SU-DHL-6 (cell line): ENCODE measurements around the gene HAO2.

Experiments used
- H2AFZ ChIP-seq: fragments of 200-600 bp; sonication (generic); 2 replicates; pipeline ENCODE4 v1.6.1; 2014; ENCODE audit warnings: low read depth, mild to moderate bottlenecking, moderate library complexity, mixed read lengths, antibody characterized with exemption, low read length; ENCODE audit not compliant: severe bottlenecking
- H3F3A ChIP-seq: fragments of 200-600 bp; shearing (Covaris generic); 2 replicates; pipeline ENCODE4 v1.6.0; 2016; ENCODE audit warnings: antibody characterized with exemption, mild to moderate bottlenecking; ENCODE audit not compliant: insufficient read depth
- H3K27ac ChIP-seq: fragments of 200-600 bp; sonication (generic); 2 replicates; pipeline ENCODE4 v1.5.1; 2016; ENCODE audit warnings: low read depth, mild to moderate bottlenecking, low read length, moderate library complexity, mixed read lengths
- H3K27me3 ChIP-seq: fragments of 200-600 bp; sonication (generic), shearing (Covaris generic); 2 replicates; pipeline ENCODE4 v1.6.0; 2014; ENCODE audit warnings: mild to moderate bottlenecking, low read length
- H3K36me3 ChIP-seq: fragments of 200-600 bp; sonication (generic); 2 replicates; pipeline ENCODE4 v1.6.1; 2014; ENCODE audit warnings: mild to moderate bottlenecking, low read length, mixed read lengths
- H3K4me2 ChIP-seq: fragments of 300-600, 200-600 bp; shearing (Covaris generic), sonication (generic); 2 replicates; pipeline ENCODE4 v1.6.0; 2014; ENCODE audit warnings: low read length, low read depth, mild to moderate bottlenecking; ENCODE audit not compliant: poor library complexity, severe bottlenecking
- H3K4me3 ChIP-seq: fragments of 200-600 bp; sonication (generic); 2 replicates; pipeline ENCODE4 v1.5.1; 2014; ENCODE audit warnings: antibody characterized with exemption, low read length, mild to moderate bottlenecking, mixed read lengths; ENCODE audit not compliant: insufficient read depth, poor library complexity, severe bottlenecking
- H3K79me2 ChIP-seq: fragments of 200-600 bp; sonication (generic); 2 replicates; pipeline ENCODE4 v1.6.1; 2014; ENCODE audit warnings: mild to moderate bottlenecking, low read length, moderate library complexity; ENCODE audit not compliant: insufficient read depth
- H3K9ac ChIP-seq: fragments of 200-600 bp; sonication (generic); 2 replicates; pipeline ENCODE4 v1.7.0; 2014; ENCODE audit warnings: mild to moderate bottlenecking, low read length
- H3K9me2 ChIP-seq: fragments of 200-600 bp; sonication (generic); replicated peaks from 2 replicates; pipeline ENCODE4 v1.6.1; 2014; ENCODE audit warnings: low read length; ENCODE audit not compliant: insufficient read depth
- H3K9me3 ChIP-seq: fragments of 200-600 bp; sonication (generic); 2 replicates; pipeline ENCODE4 v1.6.1; 2014; ENCODE audit warnings: low read length, mixed read lengths; ENCODE audit not compliant: insufficient read depth
- H4K20me1 ChIP-seq: fragments of 200-600 bp; sonication (generic); 2 replicates; pipeline ENCODE4 v1.6.1; 2014; ENCODE audit warnings: low read depth, mild to moderate bottlenecking, antibody characterized with exemption, low read length, moderate library complexity, mixed read lengths
- EZH2phosphoT487 ChIP-seq: fragments of 200-600 bp; sonication (generic), shearing (Covaris generic); conservative IDR thresholded peaks from 2 replicates; pipeline ENCODE4 v1.6.1; 2018; ENCODE audit warnings: mild to moderate bottlenecking, antibody characterized with exemption, low read length, moderate library complexity, mixed read lengths
- TF ChIP-seq, protein P1 (sequence below): fragments of 200-600 bp; sonication (generic); IDR thresholded peaks from one replicate; pipeline ENCODE4 v1.5.1; 2017; ENCODE audit warnings: antibody characterized with exemption, mild to moderate bottlenecking, low read length, moderate library complexity; ENCODE audit not compliant: insufficient read depth, poor library complexity, severe bottlenecking

Gene HAO2

DNA sequence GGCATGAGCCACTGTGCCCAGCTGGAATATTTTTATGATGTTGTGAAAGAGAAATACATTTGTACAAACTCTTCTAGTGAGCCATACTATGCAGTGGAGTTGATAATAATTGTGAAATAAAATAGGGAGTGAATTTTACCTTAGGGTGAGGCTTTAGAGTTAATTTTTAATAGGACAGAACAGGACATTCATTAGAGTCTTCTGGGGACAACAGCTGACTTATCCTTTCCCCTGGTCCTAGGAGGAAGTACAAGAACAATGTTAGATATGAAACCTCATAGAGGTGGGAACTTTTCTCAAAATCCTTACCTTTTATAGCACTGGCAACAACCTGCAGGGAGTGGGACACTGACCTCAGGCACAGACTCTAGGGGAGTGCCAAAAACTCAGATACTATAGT is 21.9 kb downstream of the HAO2 start:
- no peaks in the 10 kb centered on the region for H3K36me3 ChIP-seq
- no peaks in the 10 kb centered on the region for H3K27me3 ChIP-seq
- no peaks in the 10 kb centered on the region for H3F3A ChIP-seq
- H3K4me3 ChIP-seq = no peak overlapping the region
- no peaks in the 10 kb centered on the region for H3K79me2 ChIP-seq
- H4K20me1 ChIP-seq = no peaks in the 10 kb centered on the region
- H3K9me3 ChIP-seq = no peaks in the 10 kb centered on the region
- no peak overlapping the region for H3K9ac ChIP-seq
- H3K9me2 ChIP-seq = no peaks in the 10 kb centered on the region
- no peak for TF ChIP-seq EZH2phosphoT487
- TF ChIP-seq, protein P1, sequence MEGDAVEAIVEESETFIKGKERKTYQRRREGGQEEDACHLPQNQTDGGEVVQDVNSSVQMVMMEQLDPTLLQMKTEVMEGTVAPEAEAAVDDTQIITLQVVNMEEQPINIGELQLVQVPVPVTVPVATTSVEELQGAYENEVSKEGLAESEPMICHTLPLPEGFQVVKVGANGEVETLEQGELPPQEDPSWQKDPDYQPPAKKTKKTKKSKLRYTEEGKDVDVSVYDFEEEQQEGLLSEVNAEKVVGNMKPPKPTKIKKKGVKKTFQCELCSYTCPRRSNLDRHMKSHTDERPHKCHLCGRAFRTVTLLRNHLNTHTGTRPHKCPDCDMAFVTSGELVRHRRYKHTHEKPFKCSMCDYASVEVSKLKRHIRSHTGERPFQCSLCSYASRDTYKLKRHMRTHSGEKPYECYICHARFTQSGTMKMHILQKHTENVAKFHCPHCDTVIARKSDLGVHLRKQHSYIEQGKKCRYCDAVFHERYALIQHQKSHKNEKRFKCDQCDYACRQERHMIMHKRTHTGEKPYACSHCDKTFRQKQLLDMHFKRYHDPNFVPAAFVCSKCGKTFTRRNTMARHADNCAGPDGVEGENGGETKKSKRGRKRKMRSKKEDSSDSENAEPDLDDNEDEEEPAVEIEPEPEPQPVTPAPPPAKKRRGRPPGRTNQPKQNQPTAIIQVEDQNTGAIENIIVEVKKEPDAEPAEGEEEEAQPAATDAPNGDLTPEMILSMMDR = no peak
- H2AFZ ChIP-seq = no peak overlapping the region
- no peak overlapping the region for H3K27ac ChIP-seq
- H3K4me2 ChIP-seq = no peak overlapping the region

DNA sequence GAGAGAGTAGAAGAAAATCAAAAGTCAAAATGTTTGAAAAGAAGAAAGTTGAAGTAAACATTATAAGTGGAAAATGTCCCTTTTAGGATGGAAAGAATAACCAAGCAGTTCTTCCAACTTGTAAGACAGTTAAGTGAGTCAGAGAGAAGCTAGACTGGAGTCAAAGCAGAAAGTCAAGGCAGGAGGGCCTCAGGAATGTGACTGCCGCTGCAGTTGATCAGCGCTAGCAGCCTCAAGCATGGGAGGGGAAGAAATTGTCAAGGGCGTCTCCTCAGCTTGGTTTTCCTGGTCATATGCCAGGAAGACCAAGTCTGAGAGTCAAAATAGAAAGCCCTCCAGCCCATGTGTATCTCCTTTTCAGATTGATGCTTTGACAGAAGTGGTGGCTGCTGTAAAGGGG is 23.2 kb downstream of the HAO2 start:
- no peak overlapping the region for H3K4me3 ChIP-seq
- no peak overlapping the region for H3K4me2 ChIP-seq
- no peaks in the 10 kb centered on the region for H3K9me2 ChIP-seq
- no peak for TF ChIP-seq EZH2phosphoT487
- TF ChIP-seq, protein P1 = no peak
- no peaks in the 10 kb centered on the region for H3K9me3 ChIP-seq
- H4K20me1 ChIP-seq = no peaks in the 10 kb centered on the region
- no peak overlapping the region for H2AFZ ChIP-seq
- no peak overlapping the region for H3K9ac ChIP-seq
- H3F3A ChIP-seq = no peaks in the 10 kb centered on the region
- no peaks in the 10 kb centered on the region for H3K36me3 ChIP-seq
- no peak overlapping the region for H3K27ac ChIP-seq
- H3K79me2 ChIP-seq = no peaks in the 10 kb centered on the region
- H3K27me3 ChIP-seq = no peaks in the 10 kb centered on the region

DNA sequence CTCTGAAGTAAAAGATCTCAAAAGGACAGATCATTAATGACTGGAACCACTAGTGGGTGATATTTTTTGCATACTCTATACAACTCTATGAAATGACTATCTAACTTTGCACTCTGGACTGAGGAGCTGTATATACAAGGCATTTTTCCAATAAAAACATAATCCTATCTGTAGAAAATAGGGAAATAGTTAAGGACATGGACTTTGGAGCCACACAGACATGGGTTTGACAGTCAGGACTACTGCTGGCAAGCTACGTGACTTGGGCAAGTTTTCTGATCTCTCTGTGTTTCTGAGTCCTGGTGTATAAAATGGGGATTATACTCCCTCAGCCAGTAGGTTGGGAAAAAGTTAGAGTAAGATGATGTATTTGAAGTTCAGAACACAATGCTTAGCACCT is 25.5 kb downstream of the HAO2 start:
- no peaks in the 10 kb centered on the region for H3K79me2 ChIP-seq
- H2AFZ ChIP-seq = no peak overlapping the region
- H3K4me2 ChIP-seq = no peak overlapping the region
- H3K9me3 ChIP-seq = no peaks in the 10 kb centered on the region
- TF ChIP-seq, protein P1 = no peak
- no peak for TF ChIP-seq EZH2phosphoT487
- H3F3A ChIP-seq = no peaks in the 10 kb centered on the region
- no peaks in the 10 kb centered on the region for H3K36me3 ChIP-seq
- H3K27me3 ChIP-seq = no peaks in the 10 kb centered on the region
- H3K9ac ChIP-seq = no peak overlapping the region
- H3K9me2 ChIP-seq = no peaks in the 10 kb centered on the region
- no peak overlapping the region for H3K27ac ChIP-seq
- H4K20me1 ChIP-seq = no peaks in the 10 kb centered on the region
- no peak overlapping the region for H3K4me3 ChIP-seq
